CD4-positive, alpha-beta T cell treated with Interleukin-15 for 4 hours (primary cell): Measurements from ENCODE around the gene PACRG.

Source experiments
- DNase-seq: peaks from one replicate; pipeline ENCODE4 v3.0.0-alpha.2; 2020; ENCODE audit warnings: low spot score

PACRG gene

GRCh38 chr6:163335056-163335455, 607.3 kb downstream of the PACRG start:
- no peak for DNase-seq

- DNase-seq = no peak
Observed at GRCh38 chr6:163335671-163336545, 608.1 kb downstream of the PACRG start.

- DNase-seq = no peak
Observed at GRCh38 chr6:163336961-163337360, 609.2 kb downstream of the PACRG start.

GRCh38 chr6:163337958-163338357, 610.2 kb downstream of the PACRG start:
- no peak for DNase-seq

GRCh38 chr6:163338671-163339405, 611.1 kb downstream of the PACRG start:
- no peak for DNase-seq

GRCh38 chr6:163339466-163339865, 611.7 kb downstream of the PACRG start:
- no peak for DNase-seq

GRCh38 chr6:163340201-163340887, 612.6 kb downstream of the PACRG start:
- DNase-seq = no peak

- no peak for DNase-seq
Observed at GRCh38 chr6:163341224-163342061, 613.7 kb downstream of the PACRG start.

- no peak for DNase-seq
Observed at GRCh38 chr6:163342571-163343539, 615.1 kb downstream of the PACRG start.

- DNase-seq = no peak
Observed at GRCh38 chr6:163343609-163344008, 615.8 kb downstream of the PACRG start.

- DNase-seq = no peak
Observed at GRCh38 chr6:163344411-163344810, 616.6 kb downstream of the PACRG start.

GRCh38 chr6:163345931-163346330, 618.2 kb downstream of the PACRG start:
- DNase-seq = no peak

GRCh38 chr6:163346497-163346961, 618.8 kb downstream of the PACRG start:
- DNase-seq = no peak

GRCh38 chr6:163347021-163347446, 619.3 kb downstream of the PACRG start:
- no peak for DNase-seq

- DNase-seq = no peak
Observed at GRCh38 chr6:163348789-163349680, 621.3 kb downstream of the PACRG start.

- no peak for DNase-seq
Observed at GRCh38 chr6:163349696-163350095, 621.9 kb downstream of the PACRG start.

- DNase-seq = no peak
Observed at GRCh38 chr6:163351013-163351412, 623.2 kb downstream of the PACRG start.

GRCh38 chr6:163352011-163352685, 624.4 kb downstream of the PACRG start:
- no peak for DNase-seq

GRCh38 chr6:163352966-163353365, 625.2 kb downstream of the PACRG start:
- no peak for DNase-seq
